22Rv1 (cell line): ENCODE results near the gene WHRN.

Source experiments
- CTCF ChIP-seq: fragments of 450-650 bp; IDR thresholded peaks from 2 replicates; pipeline ENCODE4 v1.5.1; 2017; ENCODE audit warnings: mild to moderate bottlenecking
- ZFX ChIP-seq: fragments of 450-650 bp; IDR thresholded peaks from 2 replicates; pipeline ENCODE4 v1.6.1; 2017; ENCODE audit warnings: antibody characterized with exemption, borderline replicate concordance

GRCh38 chr9:114482593-114482992 lies 22.7 kb downstream of the WHRN start:
- TF ChIP-seq CTCF (no peak), ZFX (no peak)
